ENCODE data around the gene SPDEF.

The SPDEF gene

DNA sequence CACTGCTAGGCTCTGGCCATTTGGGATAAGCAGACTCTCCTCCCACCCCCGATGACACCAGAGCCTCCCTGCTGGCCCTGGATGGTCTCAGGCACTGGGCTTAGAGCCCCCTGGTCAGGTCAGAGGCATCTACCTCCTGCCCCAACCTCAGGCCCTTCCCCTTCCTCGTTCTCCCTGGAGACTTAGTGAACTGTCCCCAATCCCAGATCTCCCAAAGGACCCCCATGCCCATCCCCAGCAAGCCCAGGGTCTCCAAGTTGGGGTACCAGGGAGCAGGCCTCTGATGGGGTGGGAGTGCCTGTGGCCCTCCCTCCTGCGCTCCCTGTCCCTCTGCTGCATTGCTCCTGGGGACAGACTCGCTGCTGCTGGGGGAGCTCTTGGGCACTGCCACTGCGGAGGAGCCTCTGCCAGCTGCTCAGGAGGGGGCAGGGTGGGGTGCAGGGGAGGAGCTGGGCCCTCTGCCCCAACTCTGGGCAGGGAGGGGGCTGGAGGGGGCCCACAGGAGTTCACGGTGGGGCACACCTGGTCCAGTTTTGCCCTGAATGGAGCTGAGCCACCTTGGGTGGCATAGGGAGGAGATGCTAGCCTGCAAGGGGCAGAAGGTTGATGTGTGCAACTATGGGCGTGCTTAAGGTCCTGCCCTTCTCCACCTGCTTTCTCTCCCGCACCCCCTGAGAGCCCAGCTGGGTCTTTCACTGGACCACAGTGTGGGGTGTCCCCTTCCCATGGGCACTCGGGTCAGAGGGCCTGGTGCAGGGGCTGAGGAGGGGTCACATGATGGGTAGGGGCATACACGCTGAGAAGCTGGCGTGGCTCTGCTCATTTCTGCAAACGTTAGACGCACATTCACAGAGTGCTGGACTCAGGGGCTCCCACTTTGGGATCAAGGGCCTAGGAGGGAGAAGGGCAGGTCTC lies 40.4 kb downstream of the SPDEF start:
- no peak for DNase-seq (ENCODE audit: low read depth in 2 of 2)

DNA sequence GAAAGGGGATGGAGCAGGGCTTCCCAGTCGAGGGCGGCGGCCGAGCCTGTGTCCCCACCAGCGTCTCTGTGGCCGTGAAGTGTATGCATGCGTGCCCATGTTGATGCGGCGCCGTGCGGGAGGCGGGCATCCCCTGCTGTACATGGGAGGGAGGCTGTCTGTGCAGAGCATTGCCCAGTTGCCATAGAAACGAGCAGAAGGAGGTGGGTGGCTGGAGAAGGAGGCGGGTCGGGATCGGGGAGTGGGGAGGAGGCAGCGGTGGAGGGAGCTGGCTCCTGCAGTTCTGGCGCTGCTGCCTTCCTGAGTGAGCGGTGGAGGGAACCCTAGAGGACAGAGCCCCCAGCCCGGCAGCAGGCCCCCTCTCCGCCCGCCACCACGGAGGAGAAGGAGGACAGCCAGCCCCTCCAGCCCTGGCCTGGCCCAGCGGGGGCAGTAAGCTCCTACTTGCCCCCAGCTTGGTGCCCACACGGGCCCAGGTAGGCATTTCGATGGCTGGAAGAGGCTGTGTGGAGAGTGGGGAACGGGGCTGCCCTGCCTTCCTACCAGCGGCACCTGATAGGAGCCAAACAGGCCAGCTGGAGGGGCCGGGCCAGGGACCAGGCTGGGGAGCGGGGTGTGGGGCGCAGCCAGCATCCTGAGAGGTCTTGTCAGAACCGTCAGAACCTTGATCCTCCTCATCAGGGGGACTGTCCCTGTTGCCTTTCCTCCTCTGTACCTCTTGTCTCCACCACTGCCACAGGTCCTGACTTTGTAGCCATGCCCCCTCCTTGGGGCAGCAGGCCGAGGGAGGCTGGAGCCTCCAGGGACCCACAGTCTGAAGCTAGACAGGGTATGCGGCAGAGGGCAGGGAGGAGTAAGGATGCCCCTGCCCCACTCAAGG lies 41.3 kb downstream of the SPDEF start:
- no peak for DNase-seq (ENCODE audit: low read depth in 2 of 2)

DNA sequence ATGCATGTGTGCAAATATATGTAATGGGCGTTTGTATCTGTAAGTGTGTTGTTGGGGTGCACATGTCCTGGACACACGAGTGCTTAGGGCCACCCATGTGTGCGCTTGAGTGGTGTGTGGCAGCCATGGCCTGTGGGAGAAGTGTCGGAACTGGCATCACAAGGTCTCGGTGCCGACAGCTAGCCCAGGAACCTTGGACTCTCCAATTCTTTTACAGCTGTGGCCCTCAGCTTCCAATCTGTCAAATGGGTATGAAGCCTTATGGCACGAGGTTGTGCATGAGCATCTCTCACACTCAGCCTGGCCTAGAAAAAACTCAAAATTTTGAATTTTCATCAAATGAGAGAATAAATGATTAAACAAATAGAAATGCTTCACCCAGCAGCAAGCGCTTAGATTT lies 42.0 kb downstream of the SPDEF start:
- no peak for DNase-seq (ENCODE audit: low read depth in 2 of 2)

- DNase-seq (ENCODE audit: low read depth in 2 of 2): no peak
These were observed 42.5 kb downstream of the SPDEF start for GRCh38 chr6:34513646-34514045.

- no peak for DNase-seq (ENCODE audit: low read depth in 2 of 2)
These were observed 43.4 kb downstream of the SPDEF start for GRCh38 chr6:34512738-34513115.

DNA sequence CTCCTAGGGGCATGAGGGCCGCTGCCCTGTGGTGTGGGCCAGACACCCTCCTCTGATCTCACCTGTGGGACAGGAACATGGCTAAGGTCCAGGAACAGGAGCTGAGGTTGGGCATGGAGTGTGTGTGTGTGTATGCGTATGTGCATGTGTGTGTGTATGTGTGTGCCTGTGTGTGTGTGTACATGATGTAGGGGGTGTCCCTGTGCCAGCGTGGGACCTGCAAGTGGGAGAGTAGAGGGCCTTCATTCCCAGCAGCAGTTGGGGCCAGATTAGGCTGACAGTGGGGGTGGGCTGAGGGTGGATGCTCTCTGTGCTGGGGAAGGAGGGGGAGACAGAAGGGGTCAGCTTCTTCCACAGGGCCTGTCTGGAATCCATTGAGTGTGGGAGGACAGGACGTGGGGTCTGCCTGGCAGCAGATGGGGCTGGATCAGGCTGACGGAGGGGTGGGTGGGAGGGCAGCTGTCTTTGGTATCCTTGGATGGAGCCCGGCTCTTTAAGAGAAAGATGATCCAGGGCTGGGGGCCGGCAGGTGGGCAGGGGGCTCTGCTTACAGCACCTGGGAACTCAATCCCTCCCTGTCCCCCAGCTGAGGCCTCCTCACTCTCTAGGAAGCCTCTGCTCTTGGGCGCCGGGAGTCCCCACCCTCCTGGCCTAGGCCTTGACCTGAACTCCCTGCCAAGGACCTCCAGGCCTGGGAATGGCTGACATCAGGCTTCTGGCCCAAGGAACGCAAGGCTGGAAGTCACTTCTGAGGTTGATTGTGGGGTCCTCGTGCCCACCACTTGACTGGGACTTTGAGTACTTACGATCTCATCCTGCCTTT lies 44.0 kb downstream of the SPDEF start:
- no peak for DNase-seq (ENCODE audit: low read depth in 2 of 2)

GRCh38 chr6:34511214-34511914 lies 44.8 kb downstream of the SPDEF start:
- no peak for DNase-seq (ENCODE audit: low read depth in 2 of 2)

DNA sequence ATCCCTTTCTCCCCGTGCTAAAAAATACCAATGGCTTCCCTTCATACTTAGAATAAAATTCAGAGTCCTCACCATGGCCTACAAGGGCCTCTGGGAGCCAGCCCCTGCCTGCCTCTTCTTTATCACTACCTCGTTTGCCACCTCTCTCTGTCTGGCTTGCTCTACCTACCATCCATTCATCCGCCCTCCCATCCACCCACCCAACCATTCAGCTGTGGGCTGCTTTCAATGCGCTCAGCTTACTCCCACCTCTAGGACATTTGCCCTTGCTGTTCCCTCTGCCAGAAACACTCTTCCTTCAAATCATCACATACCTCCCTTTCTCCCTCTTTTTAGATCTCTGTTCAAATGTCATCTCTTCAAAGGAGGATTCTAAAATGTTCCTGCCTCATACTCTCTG lies 45.8 kb downstream of the SPDEF start:
- DNase-seq (ENCODE audit: low read depth in 2 of 2): no peak

DNA sequence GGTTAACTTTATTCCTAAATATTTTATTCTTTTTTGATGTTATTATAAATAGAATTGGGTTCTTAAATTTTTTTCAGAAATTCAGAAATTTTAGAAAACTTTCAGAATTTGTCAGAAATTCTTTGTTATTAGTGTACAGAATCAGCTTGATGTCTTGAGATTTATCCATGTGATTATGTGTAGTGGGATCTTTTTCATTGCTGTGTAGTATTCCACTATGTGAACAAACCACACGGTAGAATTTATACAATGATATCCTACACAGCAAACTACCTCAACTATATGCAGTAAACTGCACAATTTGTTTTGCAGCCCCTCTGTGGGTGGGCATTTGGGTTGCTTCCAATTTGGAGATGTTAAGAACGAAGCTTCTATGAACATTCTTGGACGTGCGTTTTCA lies 46.3 kb downstream of the SPDEF start:
- no peak for DNase-seq (ENCODE audit: low read depth in 2 of 2)

DNA sequence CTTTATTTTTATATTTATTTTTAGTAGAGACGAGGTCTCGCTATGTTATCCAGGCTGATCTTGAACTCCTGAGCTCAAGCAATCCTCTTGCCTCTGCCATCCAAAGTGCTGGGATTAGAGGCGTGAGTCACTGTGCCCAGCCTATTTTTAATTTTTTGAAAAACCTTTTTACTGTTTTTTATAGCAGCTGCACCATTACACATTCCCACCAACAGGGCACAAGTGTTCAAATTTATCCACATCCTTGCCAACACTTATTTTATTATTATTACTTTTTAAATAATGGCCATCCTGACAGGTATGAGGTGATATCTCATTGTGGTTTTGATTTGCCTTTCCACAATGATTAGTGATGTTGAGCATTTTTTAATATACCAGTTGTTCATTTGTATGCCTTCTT lies 47.7 kb downstream of the SPDEF start:
- DNase-seq (ENCODE audit: low read depth in 2 of 2): no peak

- DNase-seq (ENCODE audit: low read depth in 2 of 2): no peak
These were observed 49.4 kb downstream of the SPDEF start for GRCh38 chr6:34506718-34507117.

- DNase-seq (ENCODE audit: low read depth in 2 of 2): no peak
These were observed 58.7 kb downstream of the SPDEF start for GRCh38 chr6:34497411-34497810.

- no peak for DNase-seq (ENCODE audit: low read depth in 2 of 2)
These were observed 59.9 kb downstream of the SPDEF start for GRCh38 chr6:34496103-34496685.

- no peak for DNase-seq (ENCODE audit: low read depth in 2 of 2)
These were observed 61.2 kb downstream of the SPDEF start for GRCh38 chr6:34494973-34495372.

DNA sequence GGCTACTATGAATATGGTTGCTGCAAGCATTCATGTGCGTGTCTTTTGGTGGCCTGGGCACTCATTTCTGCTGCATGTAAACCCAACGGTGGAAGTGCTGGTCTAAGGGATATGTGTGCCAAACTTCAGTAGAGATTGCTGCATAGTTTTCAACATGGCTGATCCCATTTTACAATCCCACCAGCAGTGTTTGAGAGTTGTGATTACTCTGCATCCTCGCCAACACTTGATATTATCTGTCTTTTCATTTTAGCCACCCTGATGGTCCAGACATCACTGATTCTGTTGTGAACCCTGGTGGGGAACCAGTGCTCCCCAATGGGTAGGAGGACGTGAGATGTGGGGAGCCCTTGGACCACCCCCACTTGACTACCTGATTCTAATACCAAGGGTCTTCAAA lies 62.8 kb downstream of the SPDEF start:
- no peak for DNase-seq (ENCODE audit: low read depth in 2 of 2)

DNA sequence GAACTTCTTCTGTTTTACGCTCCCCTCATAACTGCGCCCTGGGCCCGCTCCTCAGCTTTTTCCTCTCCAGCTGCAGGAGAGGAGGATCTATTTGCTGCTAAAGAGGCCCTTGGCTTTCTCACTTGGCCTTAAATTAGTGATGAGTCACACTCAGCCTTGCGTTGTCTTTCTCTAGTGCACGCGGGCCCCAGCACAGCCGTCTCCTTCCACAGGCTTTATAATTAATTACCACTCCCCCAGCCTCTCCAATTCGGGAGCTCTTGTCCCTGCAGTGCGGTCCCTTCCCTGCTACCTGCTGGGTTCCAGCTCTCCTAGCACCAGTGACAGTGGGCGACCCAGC lies 65.1 kb downstream of the SPDEF start:
- no peak for DNase-seq (ENCODE audit: low read depth in 2 of 2)

DNA sequence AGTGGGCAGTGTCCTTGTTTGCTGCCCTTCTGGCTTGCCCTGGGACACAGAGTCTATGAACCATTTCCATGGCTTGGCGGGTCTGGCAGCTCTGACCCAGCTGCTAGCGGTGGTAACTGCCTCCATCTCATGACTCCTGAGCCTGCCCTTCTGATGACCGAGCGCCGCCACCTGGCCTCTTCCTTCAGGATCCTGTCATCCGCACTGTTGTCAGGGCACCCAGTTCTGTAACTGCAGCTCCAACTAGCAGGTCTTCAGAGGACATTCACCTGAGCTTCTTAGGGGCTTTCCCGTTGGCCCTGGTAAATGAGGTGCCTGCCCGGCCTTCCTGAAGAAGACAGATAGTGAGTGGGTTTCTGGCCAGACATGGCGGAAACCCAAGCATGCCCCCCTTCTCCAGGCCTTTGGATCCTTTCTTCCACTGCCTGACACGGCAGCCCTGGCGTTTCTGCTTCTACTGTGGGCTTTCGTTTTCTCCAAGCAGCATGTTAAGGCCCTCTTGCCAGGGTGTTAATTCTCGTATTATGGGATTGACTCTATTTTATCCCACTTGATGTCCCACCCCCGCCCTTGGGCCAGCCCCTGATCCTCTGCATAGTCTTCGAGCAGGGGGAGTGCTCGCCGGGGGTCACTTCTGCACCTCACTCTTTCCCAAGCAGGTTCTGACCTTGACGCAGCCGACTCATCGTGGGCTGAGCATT lies 65.6 kb downstream of the SPDEF start:
- DNase-seq (ENCODE audit: low read depth in 2 of 2): no peak

- DNase-seq (ENCODE audit: low read depth in 2 of 2): no peak
These were observed 66.8 kb downstream of the SPDEF start for GRCh38 chr6:34489207-34489805.
